Lower leg skin (tissue), 3 donors: ENCODE results near the gene PPP2R2B.

Source experiments
- CTCF ChIP-seq, 3 donors: fragments of 450-650 bp; IDR thresholded peaks; one replicate each; pipeline ENCODE4 v1.5.1; 2016; ENCODE audit warnings: antibody characterized with exemption in 3 of 3, mild to moderate bottlenecking in 3 of 3, moderate library complexity in 2 of 3
- POLR2A ChIP-seq, 2 donors: fragments of 450-650 bp; IDR thresholded peaks; one replicate each; pipeline ENCODE4 v1.6.1; 2016 to 2017; ENCODE audit warnings: antibody characterized with exemption in 2 of 2, mild to moderate bottlenecking in 1 of 2, moderate library complexity in 1 of 2

GRCh38 chr5:146909255-146910068 is 30.9 kb upstream of the PPP2R2B start:
- no peak for TF ChIP-seq CTCF (IDR thresholded peaks at IDR 0.05)
- no peak for TF ChIP-seq POLR2A (IDR thresholded peaks at IDR 0.05)
